GM23338 (cell line): ENCODE measurements around the gene OR1J4.

Experiments used
- ETS1 ChIP-seq: IDR thresholded peaks from 2 replicates; pipeline ENCODE4 v1.6.1; 2016; ENCODE audit warnings: antibody characterized with exemption
- POLR2AphosphoS5 ChIP-seq: IDR thresholded peaks from 2 replicates; pipeline ENCODE4 v1.6.1; 2016; ENCODE audit warnings: antibody characterized with exemption, low read depth
- STAT1 ChIP-seq: IDR thresholded peaks from one replicate; pipeline ENCODE4 v1.6.1; 2016; ENCODE audit warnings: antibody characterized with exemption; ENCODE audit not compliant: unreplicated experiment

- TF ChIP-seq ETS1 (no peak), STAT1 (no peak), POLR2AphosphoS5 (no peak)
Observed at GRCh38 chr9:122527193-122527592, 8.3 kb downstream of the OR1J4 start, which contains the start of gene OR1N1.
